Heart left ventricle (tissue), 16 donors: ENCODE results near the gene REXO1. TPM values are rescaled to one million over a fixed set of nuclear protein-coding genes. Genes with fewer than 3 reads are reported as not detected.
A peak's percentile ranks its signal among the peaks of the same experiment; 100 is the strongest.

ENCODE experiments used
- ATAC-seq, 4 donors: fragments of 200-7000 bp; cut with Tn5 transposase; one replicate each; pipeline ENCODE4 v1.9.1; 2020 to 2022; ENCODE audit warnings: moderate library complexity in 4 of 4, mild to moderate bottlenecking in 3 of 4, moderate number of reproducible peaks in 1 of 4
- DNase-seq, 5 donors: peaks; one replicate each; pipeline ENCODE4 v3.0.0-alpha.2; 2020
- H3K27ac ChIP-seq, 12 donors: fragments of 200-600 bp; sonication (generic) in 4 of 12; one replicate each; pipeline versions ENCODE4 v1.5.0 to v1.8.0; 2016 to 2022; ENCODE audit warnings: mild to moderate bottlenecking in 2 of 12
- H3K27me3 ChIP-seq, 9 donors: fragments of 200-600 bp; sonication (generic) in 2 of 9; one replicate each; pipeline versions ENCODE4 v1.5.1 to v1.8.0; 2016 to 2022; ENCODE audit warnings: mild to moderate bottlenecking in 3 of 9
- H3K36me3 ChIP-seq, 9 donors: fragments of 200-600 bp; sonication (generic) in 2 of 9; one replicate each; pipeline versions ENCODE4 v1.5.0 to v1.8.0; 2018 to 2022; ENCODE audit warnings: mild to moderate bottlenecking in 2 of 9
- H3K4me1 ChIP-seq, 12 donors: fragments of 200-600 bp; sonication (generic) in 4 of 12; one replicate each; pipeline versions ENCODE4 v1.5.0 to v1.8.0; 2016 to 2022; ENCODE audit warnings: mild to moderate bottlenecking in 3 of 12
- H3K4me3 ChIP-seq, 12 donors: fragments of 200-600 bp; sonication (generic) in 4 of 12; one replicate each; pipeline versions ENCODE4 v1.5.0 to v1.8.0; 2017 to 2022; ENCODE audit warnings: mild to moderate bottlenecking in 9 of 12, moderate library complexity in 4 of 12
- H3K9me3 ChIP-seq, 12 donors: fragments of 200-600 bp; sonication (generic) in 4 of 12; one replicate each; pipeline versions ENCODE4 v1.5.0 to v1.8.0; 2016 to 2022; ENCODE audit warnings: mild to moderate bottlenecking in 1 of 12
- CTCF ChIP-seq, 12 donors: fragments of 200-600 bp; sonication (generic) in 4 of 12; IDR thresholded peaks; one replicate each; pipeline versions ENCODE4 v1.5.0 to v1.8.0; 2018 to 2022; ENCODE audit warnings: antibody characterized with exemption in 12 of 12, mild to moderate bottlenecking in 5 of 12
- POLR2A ChIP-seq, 2 donors: fragments of 450-650 bp; IDR thresholded peaks; one replicate each; pipeline ENCODE4 v1.6.1; 2017; ENCODE audit warnings: antibody characterized with exemption in 2 of 2, mild to moderate bottlenecking in 2 of 2, moderate library complexity in 2 of 2
- WGBS, 4 donors: extraction: QIAGEN DNeasy Blood & Tissue Kit in 2 of 4; methylation state at CpG; one replicate each; pipeline versions ENCODE4 v1.1.5 to v1.1.7; 2013 to 2018; 5-methylcytosine and 5-hydroxymethylcytosine counted together
- intact Hi-C, 10 donors: fragments of 100-400 bp; cut with DNase I; formaldehyde crosslinking; loops; one replicate each; pipeline versions ENCODE4 v1.11.1 to v1.14.2; 2022
- polyA plus RNA-seq, 2 donors: library from polyadenylated mRNA; stranded (reverse); fragments of 200-250 nt; gene quantifications; one replicate each; pipeline ENCODE4 v1.2.3, GENCODE V29; 2013
- total RNA-seq, 9 donors: library from RNA; depleted of rRNA in 2 of 9; stranded (reverse); fragments of >200 nt in 2 of 9; fragmentation: NEBNext Ultra II Directional in 3 of 9; extraction: Animal tissue kit (Norgen Biotek cat#: 25700) in 3 of 9; gene quantifications; one replicate each; pipeline versions ENCODE4 v1.1.0 to v1.2.4, GENCODE V29; 2016 to 2023
- donor health status: ischemic (EF 13 %, LVEDD 7.1; RV severe dilation, severe dysfunction).
- donor health status: healthy with polysubstance abuse.
- donor health status: DM: no; HTN: yes; CAD: no.
- donor health status: DM: no; HTN: no; CAD: no.
- donor health status: ischemic (EF 25% LVEDD 6.9; RV normal size, moderate dysfunction).
- donor health status: ischemic (EF 25% LVEDD 5.7; RV mildly dilated, moderate dysfunction).
- donor health status: healthy.
- donor health status: DM: yes; HTN: yes; CAD: no.
- donor health status: ischemic (EF 35%, LVEDD 5.7; RV mildly dilated, moderate dysfunction).
- donor health status: nonischemic (EF 11% LVEDD 7.7; RV severe dilation, severe dysfunction).
- donor health status: DM: yes; HTN: yes; CAD: no.
- donor health status: PGD.
- donor health status: ischemic (EF 29% LVEDD 5.4; RV normal size, mild dysfunction).
- donor health status: nonischemic (EF 23%, LVEDD 6.1; RV moderate dilation, normal function).

The REXO1 gene
- total and polyA plus RNA-seq, 11 donors: 13.2 to 22.4 (median 16.4) TPM

- DNase-seq: peak in 1 of 5 donors; percentile 22
- intact Hi-C loops: no loop called here
- H3K27me3 ChIP-seq: no peaks in the 10 kb centered on the region
- no peaks in the 10 kb centered on the region for H3K9me3 ChIP-seq
- H3K4me3 ChIP-seq: no peak overlapping the region
- no peak overlapping the region for H3K27ac ChIP-seq
- peaks cover 0 to 26% (median 13%) of the 10 kb centered on the region in 12 donors for H3K4me1 ChIP-seq
- TF ChIP-seq POLR2A (IDR thresholded peaks at IDR 0.05) (no peak), CTCF (IDR thresholded peaks at IDR 0.05) (no peak)
- peaks cover 5 to 52% (median 46%) of the 10 kb centered on the region in 9 donors for H3K36me3 ChIP-seq
- no peak for ATAC-seq
- WGBS, 4 donors: 71 to 84% (median 80%) methylated on average over 9 to 10 of the region's 10 CpGs
Observed at GRCh38 chr19:1814391-1814790, 33.9 kb downstream of the REXO1 start.

- intact Hi-C loops: no loop called here
- peaks cover 0 to 26% (median 13%) of the 10 kb centered on the region in 12 donors for H3K4me1 ChIP-seq
- peaks cover 5 to 43% (median 37%) of the 10 kb centered on the region in 9 donors for H3K36me3 ChIP-seq
- H3K27me3 ChIP-seq: no peaks in the 10 kb centered on the region
- 67 to 72% (median 68%) methylated on average over 21 of the region's 21 CpGs for WGBS, 4 donors
- H3K9me3 ChIP-seq: no peaks in the 10 kb centered on the region
- ATAC-seq (no peak), DNase-seq (peak in 1 of 5 donors; percentile 38)
- H3K4me3 ChIP-seq: peak overlapping the region; percentile 23 to 70 (median 60)
- TF ChIP-seq CTCF (IDR thresholded peaks at IDR 0.05) (peak in 2 of 12 donors; percentile 0 to 6), POLR2A (IDR thresholded peaks at IDR 0.05) (no peak)
- peak overlapping the region in 5 of 12 donors; percentile 63 to 70 (median 64) for H3K27ac ChIP-seq
Observed at GRCh38 chr19:1813192-1814182, 34.8 kb downstream of the REXO1 start.

- intact Hi-C loops: no loop called here
- H3K4me1 ChIP-seq: peaks cover 0 to 24% (median 13%) of the 10 kb centered on the region in 12 donors
- H3K27me3 ChIP-seq: no peaks in the 10 kb centered on the region
- H3K9me3 ChIP-seq: no peaks in the 10 kb centered on the region
- DNase-seq (peak; percentile 91 to 96 (median 95)), ATAC-seq (peak; percentile 87 to 94 (median 92))
- TF ChIP-seq CTCF (IDR thresholded peaks at IDR 0.05) (peak; percentile 18 to 58 (median 44)), POLR2A (IDR thresholded peaks at IDR 0.05) (peak in 1 of 2 donors; percentile 32)
- peaks cover 0 to 34% (median 28%) of the 10 kb centered on the region in 9 donors for H3K36me3 ChIP-seq
- H3K27ac ChIP-seq: peak overlapping the region in 9 of 12 donors; percentile 18 to 83 (median 63)
- 0 to 1% (median 0%) methylated on average over 37 to 47 of the region's 47 CpGs for WGBS, 4 donors
- H3K4me3 ChIP-seq: peak overlapping the region; percentile 23 to 70 (median 60)
Observed at GRCh38 chr19:1812426-1813191, 35.7 kb downstream of the REXO1 start.
